ENCODE results near the gene PRKACA.

Gene PRKACA

GRCh38 chr19:14155371-14155770 lies 37.8 kb upstream of the PRKACA start:
- no peak for DNase-seq (ENCODE audit: low read depth)
- TF ChIP-seq CTCF (conservative IDR thresholded peaks at IDR 0.05; ENCODE audit: low read depth, low read length), result no peak
- no peak overlapping the region for H3K4me3 ChIP-seq (ENCODE audit: low read depth, low read length)

- TF ChIP-seq CTCF (conservative IDR thresholded peaks at IDR 0.05; ENCODE audit: low read depth, low read length), result no peak
- no peak overlapping the region for H3K4me3 ChIP-seq (ENCODE audit: low read depth, low read length)
- DNase-seq (ENCODE audit: low read depth), result no peak
Observed at GRCh38 chr19:14152713-14153112, 35.2 kb upstream of the PRKACA start.

GRCh38 chr19:14150770-14151661 lies 33.5 kb upstream of the PRKACA start:
- no peak overlapping the region for H3K4me3 ChIP-seq (ENCODE audit: low read depth, low read length)
- no peak for TF ChIP-seq CTCF (conservative IDR thresholded peaks at IDR 0.05; ENCODE audit: low read depth, low read length)
- DNase-seq (ENCODE audit: low read depth), result no peak

- no peak overlapping the region for H3K4me3 ChIP-seq (ENCODE audit: low read depth, low read length)
- TF ChIP-seq CTCF (conservative IDR thresholded peaks at IDR 0.05; ENCODE audit: low read depth, low read length), result no peak
- DNase-seq (ENCODE audit: low read depth), result no peak
Observed at GRCh38 chr19:14150041-14150769, 32.6 kb upstream of the PRKACA start.

- DNase-seq (ENCODE audit: low read depth), result no peak
- no peak for TF ChIP-seq CTCF (conservative IDR thresholded peaks at IDR 0.05; ENCODE audit: low read depth, low read length)
- no peak overlapping the region for H3K4me3 ChIP-seq (ENCODE audit: low read depth, low read length)
Observed at GRCh38 chr19:14149509-14149994, 32.0 kb upstream of the PRKACA start.

- no peak overlapping the region for H3K4me3 ChIP-seq (ENCODE audit: low read depth, low read length)
- no peak for TF ChIP-seq CTCF (conservative IDR thresholded peaks at IDR 0.05; ENCODE audit: low read depth, low read length)
- DNase-seq (ENCODE audit: low read depth), result no peak
Observed at GRCh38 chr19:14148751-14149410, 31.3 kb upstream of the PRKACA start.
